CD4-positive, CD25-positive, alpha-beta regulatory T cell (primary cell): ENCODE results near the gene ZNF593. TPM values are rescaled to one million over a fixed set of nuclear protein-coding genes. Genes with fewer than 3 reads are reported as not detected.

Experiments used
- ATAC-seq, 2 donors: fragments of 150-1000 bp; cut with Tn5 transposase; one replicate each; pipeline ENCODE4 v1.10.0; 2021; ENCODE audit warnings: low read depth in 2 of 2, moderate number of reproducible peaks in 2 of 2, moderate library complexity in 1 of 2
- DNase-seq, 3 donors: peaks; one replicate each; pipeline versions ENCODE4 v3.0.0 to v3.0.0-alpha.2; 2012 to 2022; ENCODE audit warnings: mixed read lengths in 1 of 3
- H3K27ac ChIP-seq: one replicate; pipeline ENCODE4 v1.7.0; 2013; ENCODE audit warnings: mild to moderate bottlenecking, low read length; ENCODE audit not compliant: insufficient read depth, poor library complexity, severe bottlenecking
- H3K27me3 ChIP-seq: one replicate; pipeline ENCODE4 v1.7.0; 2013; ENCODE audit warnings: low read length; ENCODE audit not compliant: control insufficient read depth, insufficient read depth
- H3K36me3 ChIP-seq: one replicate; pipeline ENCODE4 v1.7.0; 2013; ENCODE audit warnings: mild to moderate bottlenecking, low read length, moderate library complexity; ENCODE audit not compliant: control insufficient read depth, insufficient read depth
- H3K4me1 ChIP-seq: 2 replicates; pipeline ENCODE4 v1.7.0; 2013; ENCODE audit warnings: mild to moderate bottlenecking, low read length; ENCODE audit not compliant: insufficient read depth, control insufficient read depth, poor library complexity, severe bottlenecking
- H3K4me3 ChIP-seq: one replicate; pipeline ENCODE4 v1.7.0; 2013; ENCODE audit warnings: low read depth, mild to moderate bottlenecking, low read length, moderate library complexity
- H3K9me3 ChIP-seq, 2 experiments: 1 replicate in 1 of 2; 2 replicates in 1 of 2; pipeline ENCODE4 v1.7.0; 2013; ENCODE audit warnings: low read length in 2 of 2, mild to moderate bottlenecking in 1 of 2, moderate library complexity in 1 of 2; ENCODE audit not compliant: control insufficient read depth in 2 of 2
- H3K27ac Mint-ChIP-seq, 3 donors: one replicate each; pipeline ENCODE4 v1.8.0; 2020 to 2022; ENCODE audit warnings: mild to moderate bottlenecking in 3 of 3, mixed read lengths in 3 of 3, moderate library complexity in 2 of 3
- H3K27me3 Mint-ChIP-seq: one replicate; pipeline ENCODE4 v1.8.0; 2022; ENCODE audit warnings: mild to moderate bottlenecking, mixed read lengths
- H3K36me3 Mint-ChIP-seq: one replicate; pipeline ENCODE4 v1.8.0; 2020; ENCODE audit warnings: mixed read lengths
- H3K4me1 Mint-ChIP-seq, 4 donors: one replicate each; pipeline ENCODE4 v1.8.0; 2020 to 2022; ENCODE audit warnings: mixed read lengths in 4 of 4, mild to moderate bottlenecking in 1 of 4
- H3K4me3 Mint-ChIP-seq, 4 donors: one replicate each; pipeline ENCODE4 v1.8.0; 2020 to 2022; ENCODE audit warnings: mild to moderate bottlenecking in 4 of 4, mixed read lengths in 4 of 4, moderate library complexity in 3 of 4
- H3K9me3 Mint-ChIP-seq, 7 donors: one replicate each; pipeline ENCODE4 v1.8.0; 2020 to 2022; ENCODE audit warnings: mixed read lengths in 7 of 7, mild to moderate bottlenecking in 3 of 7, moderate library complexity in 2 of 7
- polyA plus RNA-seq, 4 donors: library from polyadenylated mRNA; unstranded; fragments of 300-500 nt; fragmentation: Illumina TruSeq; gene quantifications; one replicate each; pipeline ENCODE4 v1.2.3, GENCODE V29; 2021
- total RNA-seq: library from RNA; stranded (reverse); gene quantifications from one replicate; pipeline ENCODE4 v1.2.3, GENCODE V29; 2022

Gene ZNF593
- total and polyA plus RNA-seq, 5 donors from 2014 or later = 16.8 to 65.6 (median 46.1) TPM

- H3K4me1 ChIP-seq = peaks cover 53% of the 10 kb centered on the region
- Mint-ChIP-seq H3K4me3 (peak overlapping the region; percentile 73 to 98 (median 89)), H3K9me3 (no peaks in the 10 kb centered on the region)
Measured at GRCh38 chr1:26126321-26127084, 43.2 kb upstream of the ZNF593 start.

DNA sequence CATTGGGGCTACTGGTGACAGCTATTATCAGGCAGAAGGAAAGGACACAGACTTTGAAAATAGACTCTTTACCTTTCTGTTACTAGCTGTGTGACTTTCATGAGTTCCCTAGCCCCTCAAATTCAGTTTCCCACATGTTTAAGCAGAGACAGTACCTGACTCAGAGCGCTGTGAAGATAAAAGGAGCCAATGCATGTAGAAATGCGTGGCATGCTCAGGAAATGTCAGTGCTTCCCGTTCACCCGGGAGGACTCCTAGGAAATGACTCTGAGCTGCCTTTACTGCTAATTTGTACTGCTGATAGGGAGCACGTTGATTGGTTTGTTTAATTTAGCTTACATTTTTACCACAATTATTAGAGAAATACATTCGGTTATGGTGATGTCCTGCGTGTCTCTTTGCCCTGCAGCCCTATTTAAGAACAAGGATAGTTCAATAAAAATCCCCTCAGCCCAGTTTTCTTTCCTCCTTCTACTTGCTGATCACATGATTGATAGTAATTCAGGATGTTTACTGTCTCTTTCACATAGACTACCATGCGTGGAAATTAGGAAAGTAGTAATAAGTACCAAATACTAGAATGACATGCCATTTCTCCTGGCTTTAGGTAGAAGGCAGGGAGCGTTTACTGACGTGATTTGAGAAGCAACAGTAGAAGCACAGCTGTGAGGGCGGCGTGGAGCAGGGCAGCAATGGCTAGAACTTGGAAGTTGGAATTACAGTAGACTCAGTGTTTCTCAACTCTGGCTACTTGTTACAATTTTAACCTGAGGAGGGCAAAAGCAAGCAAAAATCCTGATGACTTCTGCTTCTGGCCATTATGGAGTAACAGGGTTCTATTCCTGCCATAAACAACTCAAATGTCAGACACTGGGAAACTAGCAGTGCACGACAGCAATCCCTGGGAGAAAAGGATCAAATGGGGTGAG lies 42.2 kb upstream of the ZNF593 start:
- peak overlapping the region; percentile 77 for H3K4me3 ChIP-seq
- peak in 1 of 3 donors; percentile 39 for DNase-seq
- H3K4me3 Mint-ChIP-seq = peak overlapping the region; percentile 73 to 98 (median 89)
- H3K27me3 Mint-ChIP-seq = no peaks in the 10 kb centered on the region
- H3K4me1 ChIP-seq = peaks cover 53% of the 10 kb centered on the region
- no peak for ATAC-seq
- peaks cover 22 to 60% (median 51%) of the 10 kb centered on the region in 4 donors for H3K4me1 Mint-ChIP-seq
- H3K27ac Mint-ChIP-seq = peak overlapping the region; percentile 93 to 99 (median 98)
- no peaks in the 10 kb centered on the region for H3K27me3 ChIP-seq
- H3K9me3 Mint-ChIP-seq = no peaks in the 10 kb centered on the region
- H3K27ac ChIP-seq = peak overlapping the region; percentile 89
- H3K9me3 ChIP-seq = no peaks in the 10 kb centered on the region
- peaks cover 3% of the 10 kb centered on the region for H3K36me3 Mint-ChIP-seq
- peaks cover 2% of the 10 kb centered on the region for H3K36me3 ChIP-seq

More at GRCh38 chr1:26126321-26127084, 43.2 kb upstream of the ZNF593 start:
- Histone ChIP-seq H3K27me3 (no peaks in the 10 kb centered on the region), H3K36me3 (peaks cover 9% of the 10 kb centered on the region), H3K27ac (peak overlapping the region; percentile 89), H3K9me3 (no peaks in the 10 kb centered on the region), H3K4me3 (peak overlapping the region; percentile 77)
- Mint-ChIP-seq H3K27me3 (no peaks in the 10 kb centered on the region), H3K36me3 (peaks cover 3% of the 10 kb centered on the region), H3K4me1 (peaks cover 22 to 67% (median 54%) of the 10 kb centered on the region in 4 donors), H3K27ac (peak overlapping the region; percentile 93 to 99 (median 98))
- ATAC-seq = peak; percentile 98
- DNase-seq = peak; percentile 61 to 96 (median 92)

DNA sequence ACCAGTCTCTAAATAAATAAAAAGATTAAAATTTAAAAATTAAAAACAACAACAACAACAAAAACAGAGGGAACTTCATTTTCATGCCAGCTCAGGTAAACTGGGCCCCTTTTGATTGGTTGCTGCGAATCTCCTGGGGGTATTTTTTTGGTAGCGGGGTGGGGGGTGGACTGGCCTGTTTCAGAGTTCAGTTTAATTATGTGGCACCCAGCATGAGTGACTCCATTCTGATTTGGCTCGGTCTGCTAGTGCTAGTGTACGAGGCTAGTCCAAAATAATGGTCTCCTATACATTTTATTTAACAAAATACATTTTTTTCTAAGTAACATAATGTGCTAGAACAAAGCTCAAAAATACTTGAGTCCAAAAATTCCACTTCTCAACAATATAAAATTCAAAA lies 39.9 kb upstream of the ZNF593 start:
- Histone ChIP-seq H3K27me3 (no peaks in the 10 kb centered on the region), H3K36me3 (no peaks in the 10 kb centered on the region)
- H3K4me3 Mint-ChIP-seq = no peak overlapping the region

DNA sequence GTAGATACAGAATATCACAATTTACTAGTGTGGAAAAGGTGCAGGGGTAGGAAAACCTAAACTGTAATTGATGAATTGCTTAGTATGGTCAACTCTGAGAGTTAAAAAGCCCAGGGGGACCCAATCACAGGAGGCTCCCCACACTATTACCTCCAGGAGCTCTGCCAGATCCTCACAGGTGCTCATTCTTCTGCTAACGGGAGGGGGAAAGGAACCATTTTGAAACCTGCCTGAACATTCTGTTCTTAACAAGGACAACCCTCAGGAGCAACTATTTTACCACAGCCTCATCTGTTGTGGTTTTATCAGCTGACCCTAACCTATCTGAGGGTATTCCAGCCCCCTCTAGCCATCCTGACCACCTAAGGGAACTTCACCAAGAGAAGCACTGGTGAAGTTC lies 39.0 kb upstream of the ZNF593 start:
- Mint-ChIP-seq H3K4me3 (no peak overlapping the region), H3K27ac (no peak overlapping the region)
- no peaks in the 10 kb centered on the region for H3K36me3 ChIP-seq

More for the DNA sequence above, 39.9 kb upstream of the ZNF593 start:
- H3K36me3 Mint-ChIP-seq = no peaks in the 10 kb centered on the region
- no peak overlapping the region for H3K4me3 ChIP-seq
- no peaks in the 10 kb centered on the region for H3K9me3 ChIP-seq
- peaks cover 31% of the 10 kb centered on the region for H3K4me1 ChIP-seq
- ATAC-seq (no peak), DNase-seq (no peak)
- H3K27ac ChIP-seq = no peak overlapping the region
- peaks cover 14 to 42% (median 36%) of the 10 kb centered on the region in 4 donors for H3K4me1 Mint-ChIP-seq
- peaks cover 0 to 3% (median 0%) of the 10 kb centered on the region in 7 donors for H3K9me3 Mint-ChIP-seq
- H3K27me3 Mint-ChIP-seq = no peaks in the 10 kb centered on the region
- H3K27ac Mint-ChIP-seq = peak overlapping the region in 1 of 3 donors; percentile 51

GRCh38 chr1:26132128-26132833 lies 37.4 kb upstream of the ZNF593 start:
- DNase-seq (no peak), ATAC-seq (no peak)
- Histone ChIP-seq H3K36me3 (no peaks in the 10 kb centered on the region), H3K4me3 (no peak overlapping the region), H3K4me1 (peaks cover 9% of the 10 kb centered on the region), H3K27ac (no peak overlapping the region), H3K9me3 (no peaks in the 10 kb centered on the region), H3K27me3 (no peaks in the 10 kb centered on the region)
- H3K36me3 Mint-ChIP-seq = no peaks in the 10 kb centered on the region
- H3K9me3 Mint-ChIP-seq = peaks cover 0 to 3% (median 0%) of the 10 kb centered on the region in 7 donors
- no peak overlapping the region for H3K4me3 Mint-ChIP-seq
- peaks cover 7 to 22% (median 17%) of the 10 kb centered on the region in 4 donors for H3K4me1 Mint-ChIP-seq
- H3K27me3 Mint-ChIP-seq = no peaks in the 10 kb centered on the region
- H3K27ac Mint-ChIP-seq = no peak overlapping the region

More for the DNA sequence above, 39.0 kb upstream of the ZNF593 start:
- Histone ChIP-seq H3K27ac (no peak overlapping the region), H3K4me3 (no peak overlapping the region), H3K9me3 (no peaks in the 10 kb centered on the region), H3K4me1 (peaks cover 22% of the 10 kb centered on the region), H3K27me3 (no peaks in the 10 kb centered on the region)
- no peaks in the 10 kb centered on the region for H3K27me3 Mint-ChIP-seq
- DNase-seq (no peak), ATAC-seq (no peak)
- H3K9me3 Mint-ChIP-seq = peaks cover 0 to 3% (median 0%) of the 10 kb centered on the region in 7 donors
- no peaks in the 10 kb centered on the region for H3K36me3 Mint-ChIP-seq
- peaks cover 14 to 33% (median 30%) of the 10 kb centered on the region in 4 donors for H3K4me1 Mint-ChIP-seq

GRCh38 chr1:26132834-26133167 lies 36.9 kb upstream of the ZNF593 start:
- Histone ChIP-seq H3K27ac (no peak overlapping the region), H3K4me3 (no peak overlapping the region), H3K36me3 (no peaks in the 10 kb centered on the region), H3K9me3 (no peaks in the 10 kb centered on the region), H3K27me3 (no peaks in the 10 kb centered on the region), H3K4me1 (peaks cover 4% of the 10 kb centered on the region)
- Mint-ChIP-seq H3K27ac (no peak overlapping the region), H3K9me3 (peaks cover 0 to 3% (median 0%) of the 10 kb centered on the region in 7 donors), H3K4me3 (no peak overlapping the region), H3K27me3 (no peaks in the 10 kb centered on the region), H3K4me1 (peaks cover 2 to 16% (median 12%) of the 10 kb centered on the region in 4 donors), H3K36me3 (no peaks in the 10 kb centered on the region)
- DNase-seq (no peak), ATAC-seq (no peak)

DNA sequence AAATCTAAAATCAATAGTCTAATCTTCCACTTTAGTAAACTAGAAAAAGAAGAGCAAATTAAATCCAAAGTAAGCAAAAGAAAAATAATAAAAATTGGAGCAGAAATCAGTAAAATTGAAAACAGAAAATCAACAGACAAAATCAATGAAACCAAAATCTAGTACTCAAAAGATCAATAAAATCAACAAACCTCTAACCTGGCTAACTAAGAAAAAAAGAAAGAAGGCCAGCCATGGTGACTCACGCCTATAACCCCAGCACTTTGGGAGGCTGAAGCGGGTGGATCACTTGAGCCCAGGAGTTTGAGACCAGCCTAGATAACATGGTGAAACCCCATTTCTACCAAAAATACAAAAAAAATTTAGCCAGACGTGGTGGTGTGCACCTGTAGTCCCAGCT lies 35.2 kb upstream of the ZNF593 start:
- H3K27me3 ChIP-seq = no peaks in the 10 kb centered on the region
- Mint-ChIP-seq H3K4me3 (no peak overlapping the region), H3K9me3 (peaks cover 0 to 3% (median 0%) of the 10 kb centered on the region in 7 donors), H3K36me3 (no peaks in the 10 kb centered on the region), H3K4me1 (peaks cover 0 to 16% (median 6%) of the 10 kb centered on the region in 4 donors), H3K27me3 (no peaks in the 10 kb centered on the region), H3K27ac (no peak overlapping the region)
- no peaks in the 10 kb centered on the region for H3K36me3 ChIP-seq
- H3K4me3 ChIP-seq = no peak overlapping the region
- H3K4me1 ChIP-seq = peaks cover 9% of the 10 kb centered on the region
- H3K27ac ChIP-seq = no peak overlapping the region
- H3K9me3 ChIP-seq = no peaks in the 10 kb centered on the region
- ATAC-seq = no peak
- DNase-seq = no peak
